Subcutaneous abdominal adipose tissue (tissue), 5 donors: ENCODE data around the gene HOXC11.

Experiments used
- H3K27ac ChIP-seq: one replicate; pipeline ENCODE4 v1.7.0; 2013; ENCODE audit warnings: low read depth, mild to moderate bottlenecking, inconsistent platforms, low read length, moderate library complexity
- H3K27me3 ChIP-seq, 5 donors: one replicate each; pipeline ENCODE4 v1.7.0; 2013; ENCODE audit warnings: low read length in 5 of 5, inconsistent platforms in 1 of 5; ENCODE audit not compliant: control insufficient read depth in 5 of 5, insufficient read depth in 4 of 5
- H3K36me3 ChIP-seq, 5 donors: one replicate each; pipeline ENCODE4 v1.7.0; 2013; ENCODE audit warnings: low read length in 5 of 5; ENCODE audit not compliant: control insufficient read depth in 5 of 5, insufficient read depth in 5 of 5
- H3K4me1 ChIP-seq, 5 donors: one replicate each; pipeline ENCODE4 v1.7.0; 2013; ENCODE audit warnings: low read length in 5 of 5, mild to moderate bottlenecking in 3 of 5, moderate library complexity in 1 of 5; ENCODE audit not compliant: control insufficient read depth in 5 of 5, insufficient read depth in 5 of 5
- H3K4me3 ChIP-seq, 5 donors: one replicate each; pipeline ENCODE4 v1.7.0; 2013; ENCODE audit warnings: low read length in 5 of 5, low read depth in 1 of 5
- H3K9ac ChIP-seq, 5 donors: one replicate each; pipeline ENCODE4 v1.7.0; 2013; ENCODE audit warnings: low read length in 5 of 5, mild to moderate bottlenecking in 4 of 5, moderate library complexity in 3 of 5
- H3K9me3 ChIP-seq, 5 donors: one replicate each; pipeline ENCODE4 v1.7.0; 2013; ENCODE audit warnings: low read length in 5 of 5; ENCODE audit not compliant: control insufficient read depth in 5 of 5
- donor health status: healthy.
- donor health status: healthy.
- donor health status: healthy.
- donor health status: healthy.
- donor health status: healthy.

HOXC11 gene

DNA sequence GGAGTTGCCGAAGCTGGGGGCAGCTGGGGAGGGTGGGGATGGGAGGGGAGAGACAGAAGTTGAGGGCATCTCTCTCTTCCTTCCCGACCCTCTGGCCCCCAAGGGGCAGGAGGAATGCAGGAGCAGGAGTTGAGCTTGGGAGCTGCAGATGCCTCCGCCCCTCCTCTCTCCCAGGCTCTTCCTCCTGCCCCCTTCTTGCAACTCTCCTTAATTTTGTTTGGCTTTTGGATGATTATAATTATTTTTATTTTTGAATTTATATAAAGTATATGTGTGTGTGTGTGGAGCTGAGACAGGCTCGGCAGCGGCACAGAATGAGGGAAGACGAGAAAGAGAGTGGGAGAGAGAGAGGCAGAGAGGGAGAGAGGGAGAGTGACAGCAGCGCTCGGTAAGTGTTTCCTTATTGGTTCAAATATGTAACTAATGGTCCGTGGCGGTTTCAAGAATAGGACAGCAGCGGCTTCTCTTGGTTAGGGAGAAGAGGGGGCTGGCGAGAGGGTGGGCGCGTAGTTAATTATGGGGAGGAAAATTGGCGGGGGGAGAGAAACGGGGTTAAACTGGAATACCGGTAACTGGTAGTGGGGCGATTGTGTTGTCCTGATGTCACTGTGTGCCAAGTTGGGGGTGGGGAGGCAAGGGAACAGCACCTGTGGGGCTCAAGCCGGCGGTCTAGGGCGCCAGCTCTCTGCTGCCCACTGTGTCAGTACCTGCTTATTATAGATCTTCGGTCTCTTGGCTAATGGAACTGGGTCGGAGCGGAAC is 44.3 kb downstream of the HOXC11 start:
- Histone ChIP-seq H3K4me1 (peaks cover 5 to 77% (median 65%) of the 10 kb centered on the region in 5 donors), H3K9ac (peak overlapping the region in 4 of 5 donors; percentile 56 to 91 (median 74)), H3K9me3 (no peaks in the 10 kb centered on the region), H3K36me3 (no peaks in the 10 kb centered on the region), H3K27ac (peak overlapping the region; percentile 96), H3K27me3 (peaks cover 0 to 45% (median 9%) of the 10 kb centered on the region in 5 donors), H3K4me3 (peak overlapping the region; percentile 65 to 86 (median 76))

DNA sequence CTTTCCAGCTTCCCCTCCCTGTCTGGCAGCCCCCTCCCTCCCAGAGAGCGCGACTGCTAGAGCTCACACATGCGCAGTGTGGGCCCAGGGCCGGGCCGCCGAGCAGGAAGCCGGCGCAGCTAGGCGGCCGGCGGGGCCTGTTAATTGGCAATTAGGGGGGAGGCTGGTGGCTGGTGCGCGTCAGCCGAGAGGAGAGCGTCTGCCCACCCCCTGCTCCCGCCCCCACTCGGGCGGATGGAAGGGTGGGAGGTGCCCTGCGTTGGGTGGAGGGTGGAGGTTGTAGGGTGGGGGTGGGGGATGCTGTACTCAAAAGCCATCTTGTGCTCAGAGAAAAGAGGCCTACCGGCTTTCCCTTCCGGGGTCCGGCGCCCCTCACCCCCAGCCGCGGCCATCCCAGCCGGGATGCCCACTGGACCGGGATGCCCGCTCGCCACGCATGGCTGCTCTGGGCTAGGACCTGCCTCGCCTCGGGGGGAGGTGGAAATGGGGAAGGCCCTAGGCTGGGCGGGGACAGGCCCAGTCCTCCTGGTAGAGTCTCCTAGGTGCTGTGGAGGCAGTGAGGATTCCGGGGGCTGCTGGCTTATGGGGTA is 45.0 kb downstream of the HOXC11 start:
- H3K4me3 ChIP-seq: peak overlapping the region; percentile 65 to 86 (median 76)
- peaks cover 0 to 41% (median 9%) of the 10 kb centered on the region in 5 donors for H3K27me3 ChIP-seq
- no peaks in the 10 kb centered on the region for H3K9me3 ChIP-seq
- H3K27ac ChIP-seq: peak overlapping the region; percentile 96
- H3K36me3 ChIP-seq: no peaks in the 10 kb centered on the region
- peak overlapping the region; percentile 56 to 91 (median 76) for H3K9ac ChIP-seq
- H3K4me1 ChIP-seq: peaks cover 5 to 81% (median 65%) of the 10 kb centered on the region in 5 donors

DNA sequence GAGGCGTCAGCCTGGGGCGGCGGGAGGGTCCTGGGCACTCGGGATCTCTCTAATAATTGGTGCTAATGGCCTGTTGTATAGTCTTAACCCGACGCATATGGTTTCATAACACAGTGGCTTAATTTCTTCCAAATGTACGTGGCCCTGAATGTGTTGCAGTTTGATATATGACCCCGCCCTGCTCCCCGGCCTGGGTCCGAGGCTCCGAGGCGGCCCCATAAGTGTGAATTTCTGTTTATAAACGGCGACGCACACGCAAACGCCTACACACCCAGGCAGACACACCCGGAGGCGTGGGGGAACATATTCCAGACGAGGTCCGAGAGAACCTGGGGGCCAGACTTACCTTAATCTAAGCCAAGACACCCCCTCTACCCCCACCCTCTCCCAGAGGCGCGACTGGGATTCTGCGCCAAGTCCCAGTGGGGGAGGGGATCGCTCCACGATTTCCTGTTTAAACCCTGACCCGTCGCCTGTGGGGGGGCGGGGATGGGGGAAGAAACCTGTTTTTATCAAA is 45.6 kb downstream of the HOXC11 start:
- no peaks in the 10 kb centered on the region for H3K36me3 ChIP-seq
- peak overlapping the region; percentile 96 for H3K27ac ChIP-seq
- peaks cover 5 to 81% (median 65%) of the 10 kb centered on the region in 5 donors for H3K4me1 ChIP-seq
- H3K9ac ChIP-seq: peak overlapping the region; percentile 56 to 91 (median 76)
- H3K9me3 ChIP-seq: no peaks in the 10 kb centered on the region
- peaks cover 0 to 41% (median 9%) of the 10 kb centered on the region in 5 donors for H3K27me3 ChIP-seq
- H3K4me3 ChIP-seq: peak overlapping the region; percentile 57 to 78 (median 70)

DNA sequence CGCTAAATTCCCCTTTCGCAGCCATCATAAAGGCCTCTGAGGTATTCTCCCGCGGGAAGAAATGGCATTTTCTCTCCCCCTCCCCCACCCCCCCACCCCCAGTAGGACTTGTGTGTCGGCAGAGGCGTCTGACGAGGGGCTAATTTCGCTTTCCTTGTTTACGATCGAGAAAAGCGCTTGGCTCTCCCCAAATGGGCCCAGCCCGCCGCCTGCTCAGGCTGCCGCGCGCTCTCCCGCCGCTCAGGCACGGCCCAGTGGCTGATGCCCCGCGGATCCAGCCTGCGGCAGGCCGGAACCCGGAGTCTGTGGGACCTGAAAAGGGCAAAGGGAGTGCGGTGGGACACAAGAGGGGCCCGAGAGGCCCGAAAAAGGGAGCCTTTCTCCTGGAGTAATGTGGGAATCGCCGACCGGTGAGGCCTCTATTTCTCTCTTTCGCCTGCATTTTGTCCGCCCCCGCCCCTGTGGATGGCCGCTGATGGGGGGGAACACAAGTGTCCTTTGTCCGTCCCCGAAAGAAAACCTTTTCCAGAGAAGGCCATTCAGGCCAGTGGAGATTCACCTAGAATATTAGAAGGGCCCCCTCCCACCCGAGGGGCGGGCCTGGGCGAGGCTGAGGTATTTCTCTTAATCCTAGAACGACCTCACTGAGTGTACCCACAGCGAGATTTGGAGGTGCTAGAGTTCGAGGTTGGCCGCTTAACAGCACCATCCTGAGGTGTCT is 46.3 kb downstream of the HOXC11 start:
- H3K36me3 ChIP-seq: no peaks in the 10 kb centered on the region
- peak overlapping the region; percentile 57 to 77 (median 65) for H3K4me3 ChIP-seq
- H3K4me1 ChIP-seq: peaks cover 5 to 82% (median 67%) of the 10 kb centered on the region in 5 donors
- H3K9me3 ChIP-seq: no peaks in the 10 kb centered on the region
- H3K9ac ChIP-seq: peak overlapping the region; percentile 48 to 88 (median 76)
- H3K27ac ChIP-seq: peak overlapping the region; percentile 96
- peaks cover 0 to 46% (median 6%) of the 10 kb centered on the region in 5 donors for H3K27me3 ChIP-seq

DNA sequence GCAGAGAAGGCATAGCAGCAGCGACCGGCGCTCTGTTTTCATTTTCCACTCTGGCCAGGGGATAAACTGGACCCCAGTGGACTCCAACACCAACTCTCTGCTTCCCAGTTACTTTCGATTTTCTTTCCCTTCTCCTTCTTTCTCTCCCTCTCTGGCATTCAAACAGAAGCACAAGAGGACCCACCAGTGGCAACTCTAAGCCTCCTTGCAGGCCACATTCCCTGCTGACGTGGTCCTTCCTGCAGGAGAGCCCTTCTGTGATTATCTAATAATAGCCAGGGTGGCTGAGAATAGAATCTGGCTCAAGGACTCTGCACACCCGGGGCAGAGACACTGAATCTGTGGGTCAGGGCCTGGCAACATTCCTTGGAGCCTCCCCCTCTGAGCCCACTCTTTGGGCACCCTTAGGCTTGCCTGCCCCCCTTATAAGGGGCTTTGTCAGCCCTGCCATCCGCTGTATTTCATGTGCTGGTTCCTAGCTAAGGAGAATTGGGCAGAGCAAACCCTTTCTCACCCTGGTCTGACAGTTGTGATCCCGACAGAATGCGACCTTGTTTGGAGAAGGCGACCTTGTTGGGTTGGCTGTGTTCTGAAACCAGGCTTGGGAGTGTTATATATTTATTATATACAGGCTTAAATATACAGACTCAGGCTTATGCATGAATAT is 47.1 kb downstream of the HOXC11 start:
- H3K36me3 ChIP-seq: no peaks in the 10 kb centered on the region
- peak overlapping the region; percentile 92 for H3K27ac ChIP-seq
- H3K9me3 ChIP-seq: no peaks in the 10 kb centered on the region
- peaks cover 8 to 83% (median 66%) of the 10 kb centered on the region in 5 donors for H3K4me1 ChIP-seq
- H3K27me3 ChIP-seq: peaks cover 0 to 50% (median 6%) of the 10 kb centered on the region in 5 donors
- peak overlapping the region; percentile 44 to 88 (median 55) for H3K9ac ChIP-seq
- H3K4me3 ChIP-seq: peak overlapping the region; percentile 57 to 77 (median 65)

DNA sequence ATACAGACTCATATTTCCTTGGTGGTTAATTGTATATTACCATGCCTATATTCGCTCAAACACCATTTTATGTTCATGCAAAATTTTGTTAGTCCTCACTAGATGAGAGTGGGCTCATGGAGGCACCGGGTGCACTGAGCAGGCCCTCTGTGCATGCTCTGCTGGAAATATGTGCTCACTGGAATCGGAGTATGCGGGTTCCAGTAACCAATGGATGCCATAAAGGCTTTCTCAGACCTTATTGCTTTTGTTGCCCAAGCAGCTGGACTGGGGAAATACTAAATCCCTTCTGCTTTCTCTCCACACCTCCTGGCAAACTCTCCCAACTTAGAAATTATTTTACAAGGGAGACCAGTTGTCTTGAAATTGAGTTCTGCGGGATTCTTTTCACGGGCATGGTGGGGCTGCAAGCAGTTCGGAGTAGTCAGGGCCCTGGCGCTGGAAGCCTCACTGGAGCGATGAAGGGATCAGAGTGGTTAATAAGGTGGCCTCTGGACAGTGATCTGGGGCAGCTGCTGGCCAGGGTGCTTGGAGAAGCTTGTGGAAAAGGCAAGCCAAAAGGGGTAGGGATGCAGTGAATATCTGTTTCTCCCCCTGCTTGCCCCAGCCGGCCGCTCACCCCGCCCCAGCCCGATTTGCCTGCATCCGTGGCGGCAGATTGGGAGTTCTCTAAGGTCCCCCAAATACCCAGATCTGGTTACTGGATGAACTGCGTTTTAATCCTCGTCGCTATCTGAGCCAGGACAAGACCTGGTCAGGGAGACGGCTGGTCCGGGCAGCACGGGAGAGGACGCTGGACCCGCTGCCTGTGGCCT is 47.9 kb downstream of the HOXC11 start:
- peak overlapping the region; percentile 28 to 88 (median 46) for H3K9ac ChIP-seq
- H3K4me1 ChIP-seq: peaks cover 8 to 88% (median 74%) of the 10 kb centered on the region in 5 donors
- H3K4me3 ChIP-seq: peak overlapping the region; percentile 57 to 77 (median 65)
- no peaks in the 10 kb centered on the region for H3K9me3 ChIP-seq
- no peaks in the 10 kb centered on the region for H3K36me3 ChIP-seq
- peak overlapping the region; percentile 92 for H3K27ac ChIP-seq
- peaks cover 0 to 51% (median 4%) of the 10 kb centered on the region in 5 donors for H3K27me3 ChIP-seq

DNA sequence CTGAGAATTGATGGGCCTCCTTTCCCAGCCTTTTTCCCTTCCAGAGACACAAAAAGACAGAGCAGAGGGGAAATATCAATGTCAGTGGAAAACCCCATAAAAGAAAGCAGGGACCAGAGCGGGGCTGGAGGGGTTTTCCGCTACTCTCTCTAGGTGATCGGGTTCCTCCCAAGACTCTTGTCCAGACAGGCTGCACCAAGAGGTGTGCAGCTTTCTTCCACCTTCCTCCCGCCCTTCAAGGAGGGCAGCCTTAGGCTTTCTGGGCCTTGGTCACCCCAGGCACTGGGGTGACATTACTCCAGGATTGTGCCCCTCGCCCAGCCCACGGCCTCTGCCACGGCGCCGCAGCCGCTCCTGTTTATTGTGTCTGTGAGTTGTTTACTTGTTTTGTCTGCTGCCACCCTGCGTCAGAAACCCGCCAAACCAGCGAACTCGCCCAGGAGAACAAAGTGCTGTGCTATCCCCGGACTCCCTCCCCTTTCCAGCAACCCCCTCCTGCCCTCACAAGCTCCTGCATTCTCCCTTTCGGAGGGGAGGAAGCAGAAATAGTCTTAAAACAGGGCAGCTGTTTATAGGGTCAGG is 48.6 kb downstream of the HOXC11 start:
- no peaks in the 10 kb centered on the region for H3K36me3 ChIP-seq
- H3K9me3 ChIP-seq: no peaks in the 10 kb centered on the region
- H3K4me1 ChIP-seq: peaks cover 8 to 90% (median 81%) of the 10 kb centered on the region in 5 donors
- peaks cover 0 to 51% (median 4%) of the 10 kb centered on the region in 5 donors for H3K27me3 ChIP-seq
- peak overlapping the region; percentile 57 to 77 (median 65) for H3K4me3 ChIP-seq
- peak overlapping the region; percentile 28 to 88 (median 46) for H3K9ac ChIP-seq
- H3K27ac ChIP-seq: peak overlapping the region; percentile 92

DNA sequence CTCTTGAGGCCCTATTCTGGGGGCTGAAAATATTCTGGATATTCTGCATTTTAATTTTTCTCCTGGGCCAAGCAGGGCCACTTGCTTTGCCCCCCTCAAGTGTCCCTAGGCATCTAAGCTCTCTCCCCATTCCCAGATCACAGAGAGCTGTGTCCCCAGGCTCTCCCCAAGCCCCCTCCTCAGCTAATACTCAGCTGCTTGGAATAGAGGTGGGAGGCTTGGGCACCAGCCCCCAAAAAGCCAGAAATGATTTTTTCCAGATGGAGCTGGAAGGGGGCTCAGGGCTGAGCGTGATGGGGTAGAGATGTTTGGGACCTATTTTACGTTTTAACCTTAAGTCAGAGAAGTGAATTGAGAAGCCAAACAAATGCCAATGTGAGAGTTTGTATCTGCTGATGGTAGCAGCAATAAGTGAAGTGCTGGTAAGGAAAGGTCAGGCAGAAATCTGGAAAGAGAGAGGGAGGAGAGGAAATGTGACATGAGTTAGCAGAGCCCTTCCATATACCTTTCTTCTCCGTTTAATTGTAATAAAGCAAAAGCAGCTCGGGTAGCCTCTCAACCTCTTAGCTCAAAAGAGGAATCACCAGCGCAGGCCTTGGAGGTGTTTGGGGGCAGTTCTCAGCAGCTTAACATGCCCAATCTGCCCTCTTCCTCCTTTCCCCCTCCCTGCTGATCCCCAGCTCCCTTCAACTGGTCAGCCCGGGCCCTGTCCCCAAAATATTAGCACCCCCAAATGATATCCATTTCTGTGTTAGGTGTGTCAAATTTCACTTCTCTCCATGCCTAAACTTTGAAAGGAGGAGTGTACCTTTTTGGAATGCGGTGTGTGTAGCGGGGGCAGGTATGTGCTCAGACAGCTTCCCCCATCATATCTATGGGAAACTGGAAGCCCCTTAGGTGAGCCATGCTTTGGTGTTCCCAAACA is 50.3 kb downstream of the HOXC11 start:
- Histone ChIP-seq H3K27ac (peak overlapping the region; percentile 92), H3K27me3 (peaks cover 0 to 53% (median 4%) of the 10 kb centered on the region in 5 donors), H3K36me3 (no peaks in the 10 kb centered on the region), H3K4me3 (peak overlapping the region in 4 of 5 donors; percentile 24 to 49 (median 38)), H3K4me1 (peaks cover 8 to 95% (median 93%) of the 10 kb centered on the region in 5 donors), H3K9ac (peak overlapping the region in 4 of 5 donors; percentile 42 to 88 (median 62)), H3K9me3 (no peaks in the 10 kb centered on the region)
